Activated T-cell treated with anti-CD3 and anti-CD28 coated beads for 24 hours (primary cell): ENCODE measurements around the gene KRT73.
A peak's percentile ranks its signal among the peaks of the same experiment; 100 is the strongest.

ENCODE experiments used
- DNase-seq: peaks from one replicate; pipeline ENCODE4 v3.0.0-alpha.2; 2020; ENCODE audit warnings: low read depth

Gene KRT73

GRCh38 chr12:52645120-52645761, 26.9 kb upstream of the KRT73 start:
- DNase-seq = peak; percentile 11

GRCh38 chr12:52644078-52644415, 25.7 kb upstream of the KRT73 start:
- no peak for DNase-seq

- no peak for DNase-seq
Measured at GRCh38 chr12:52643233-52644077, 25.1 kb upstream of the KRT73 start.

GRCh38 chr12:52641468-52641867, 23.1 kb upstream of the KRT73 start:
- no peak for DNase-seq

GRCh38 chr12:52637299-52637698, 18.9 kb upstream of the KRT73 start:
- no peak for DNase-seq

GRCh38 chr12:52636592-52637258, 18.4 kb upstream of the KRT73 start:
- no peak for DNase-seq

- DNase-seq = no peak
Measured at GRCh38 chr12:52636189-52636588, 17.8 kb upstream of the KRT73 start.

- no peak for DNase-seq
Measured at GRCh38 chr12:52634266-52635056, 16.1 kb upstream of the KRT73 start.

- no peak for DNase-seq
Measured at GRCh38 chr12:52633383-52633782, 15.0 kb upstream of the KRT73 start.

- no peak for DNase-seq
Measured at GRCh38 chr12:52632656-52633055, 14.3 kb upstream of the KRT73 start.

GRCh38 chr12:52631676-52632459, 13.5 kb upstream of the KRT73 start:
- no peak for DNase-seq

GRCh38 chr12:52631264-52631663, 12.9 kb upstream of the KRT73 start:
- DNase-seq = no peak

- no peak for DNase-seq
Measured at GRCh38 chr12:52630599-52631200, 12.3 kb upstream of the KRT73 start.

- no peak for DNase-seq
Measured at GRCh38 chr12:52630008-52630500, 11.7 kb upstream of the KRT73 start.

GRCh38 chr12:52629281-52630007, 11.1 kb upstream of the KRT73 start:
- no peak for DNase-seq

- no peak for DNase-seq
Measured at GRCh38 chr12:52628841-52629240, 10.5 kb upstream of the KRT73 start.

GRCh38 chr12:52628111-52628507, 9.8 kb upstream of the KRT73 start:
- DNase-seq = no peak

- no peak for DNase-seq
Measured at GRCh38 chr12:52627395-52628110, 9.2 kb upstream of the KRT73 start.

GRCh38 chr12:52622349-52622748, 4.0 kb upstream of the KRT73 start:
- DNase-seq = no peak

- no peak for DNase-seq
Measured at GRCh38 chr12:52618866-52619265, 507 bp upstream of the KRT73 start.
